ENCODE data around the gene FAM135A.
"Not testable (repeated sequence)": the region's sequence is repeated elsewhere in the genome, so short reads cannot be mapped to it uniquely, and the experiment has no call there.

The FAM135A gene

DNA sequence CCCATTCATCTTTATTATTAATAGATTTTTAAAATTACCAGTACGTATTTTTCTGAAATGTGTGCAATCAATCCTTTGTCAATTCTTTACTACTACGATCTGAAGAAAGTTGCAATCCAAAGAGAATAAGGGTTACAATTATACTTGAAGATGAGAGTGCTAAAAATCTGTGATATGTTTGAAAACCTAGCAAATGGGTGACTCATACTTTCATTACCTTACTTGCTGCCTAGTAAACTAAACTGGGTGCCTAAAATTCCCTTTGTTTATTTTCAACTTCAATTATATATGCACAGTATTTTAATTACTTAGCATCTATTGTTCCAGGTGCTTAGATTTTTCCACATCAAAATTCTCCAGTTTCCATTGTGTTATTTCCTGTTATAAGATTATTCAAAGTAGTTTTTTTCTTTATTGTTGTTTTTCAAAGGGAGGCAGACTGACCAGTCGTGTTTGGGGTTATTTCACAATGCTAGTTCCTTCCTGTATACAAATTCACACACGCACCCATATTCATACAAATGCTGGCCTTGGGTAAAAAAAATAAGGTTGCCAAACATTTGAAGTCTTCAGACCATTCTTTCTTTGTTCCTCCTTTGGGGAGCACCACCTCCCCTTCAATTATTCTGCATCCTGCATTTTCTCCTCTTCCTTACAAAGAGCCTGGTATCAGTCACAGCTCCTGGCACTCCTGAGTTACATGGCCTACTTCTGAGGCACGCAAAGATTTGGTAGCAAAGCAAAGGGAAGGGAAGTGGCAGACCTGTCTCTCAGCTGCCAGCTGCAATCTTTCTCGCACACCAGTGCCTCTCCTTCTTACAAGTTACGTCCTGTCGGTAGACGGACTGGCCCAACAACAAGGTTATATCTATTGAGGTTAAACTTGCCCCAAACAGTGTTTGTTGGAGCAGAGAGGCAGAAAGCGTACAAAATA lies 16.2 kb upstream of the FAM135A start:
- no peak for DNase-seq

DNA sequence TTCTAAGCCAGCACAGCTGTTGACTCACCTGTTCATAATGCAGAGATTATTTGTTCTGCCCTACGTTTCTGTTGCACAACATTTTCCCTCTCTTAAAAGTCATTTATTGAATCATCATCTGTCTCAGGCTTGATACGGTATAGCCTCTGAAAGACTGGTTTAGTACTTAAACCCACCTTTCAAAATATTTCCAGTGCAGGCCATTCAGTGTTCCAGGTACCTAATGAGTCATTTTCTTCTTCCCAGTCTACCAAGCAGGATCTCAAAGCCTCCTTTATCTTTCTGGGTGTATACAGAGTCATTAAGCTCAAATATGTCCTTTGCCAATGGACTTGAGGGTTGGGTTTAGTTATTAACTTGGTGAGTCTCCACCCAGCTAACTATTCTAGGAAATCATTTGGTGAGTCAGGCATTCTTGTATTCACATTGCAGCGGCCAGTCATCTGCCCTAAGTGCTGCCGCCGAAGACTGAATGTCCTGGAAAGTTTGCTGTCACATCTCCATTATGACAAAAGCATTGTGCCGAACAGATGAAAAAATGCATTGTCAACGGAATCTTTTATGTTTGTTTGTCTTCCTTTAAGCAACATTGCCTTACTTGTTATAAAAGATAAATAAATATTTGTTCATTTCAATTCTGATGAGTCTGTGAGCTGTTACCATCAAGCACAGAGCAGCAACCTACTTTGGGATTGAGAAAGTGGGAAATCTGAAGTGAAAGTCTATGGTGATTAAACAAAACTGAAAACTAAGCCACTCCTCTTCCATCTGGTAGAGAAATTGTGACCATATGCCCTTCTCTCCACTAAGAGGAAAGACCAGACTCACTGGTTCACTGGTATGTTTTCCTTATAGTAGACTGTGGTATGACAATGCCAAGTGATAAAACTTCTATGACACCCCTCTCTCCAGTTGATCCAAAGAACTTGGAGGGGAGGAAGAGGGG lies 14.3 kb upstream of the FAM135A start:
- DNase-seq, result no peak

DNA sequence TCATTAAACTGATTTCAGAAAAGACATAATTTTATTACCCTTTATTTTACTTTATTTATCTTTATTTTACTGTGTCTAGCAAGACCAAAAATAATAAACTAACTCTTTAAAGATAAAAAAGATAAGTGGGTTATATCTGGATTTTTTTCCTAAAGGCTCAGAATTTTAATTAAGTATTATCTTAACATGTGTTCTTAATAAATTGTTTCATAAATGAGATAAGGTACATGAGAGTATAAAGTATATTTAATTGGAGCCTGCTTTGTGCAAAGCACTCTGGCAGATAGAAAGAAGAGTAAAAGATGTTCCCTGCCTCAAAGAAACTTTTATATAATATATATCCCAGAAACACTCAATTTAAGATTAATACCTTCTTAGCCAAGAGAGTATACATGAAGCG lies 8.7 kb upstream of the FAM135A start:
- DNase-seq, result no peak

DNA sequence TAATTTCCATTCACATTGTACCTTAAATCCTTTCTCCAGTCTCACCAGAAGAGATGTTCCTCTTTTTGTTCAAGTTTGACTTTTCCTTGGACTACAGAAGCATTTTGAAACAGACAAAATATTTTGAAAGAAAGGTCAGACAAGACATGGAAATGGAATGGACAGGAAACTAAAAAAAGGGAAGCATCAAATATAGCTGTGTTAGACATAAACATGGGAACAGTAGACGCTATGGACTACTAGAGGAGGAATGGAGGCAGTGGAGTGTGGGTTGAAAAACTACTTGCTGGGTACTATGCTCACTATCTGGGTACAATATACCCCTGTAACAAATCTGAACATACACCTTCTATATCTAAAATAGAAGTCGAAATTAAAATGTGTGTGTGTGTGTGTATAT lies 4.1 kb upstream of the FAM135A start:
- no peak for DNase-seq

DNA sequence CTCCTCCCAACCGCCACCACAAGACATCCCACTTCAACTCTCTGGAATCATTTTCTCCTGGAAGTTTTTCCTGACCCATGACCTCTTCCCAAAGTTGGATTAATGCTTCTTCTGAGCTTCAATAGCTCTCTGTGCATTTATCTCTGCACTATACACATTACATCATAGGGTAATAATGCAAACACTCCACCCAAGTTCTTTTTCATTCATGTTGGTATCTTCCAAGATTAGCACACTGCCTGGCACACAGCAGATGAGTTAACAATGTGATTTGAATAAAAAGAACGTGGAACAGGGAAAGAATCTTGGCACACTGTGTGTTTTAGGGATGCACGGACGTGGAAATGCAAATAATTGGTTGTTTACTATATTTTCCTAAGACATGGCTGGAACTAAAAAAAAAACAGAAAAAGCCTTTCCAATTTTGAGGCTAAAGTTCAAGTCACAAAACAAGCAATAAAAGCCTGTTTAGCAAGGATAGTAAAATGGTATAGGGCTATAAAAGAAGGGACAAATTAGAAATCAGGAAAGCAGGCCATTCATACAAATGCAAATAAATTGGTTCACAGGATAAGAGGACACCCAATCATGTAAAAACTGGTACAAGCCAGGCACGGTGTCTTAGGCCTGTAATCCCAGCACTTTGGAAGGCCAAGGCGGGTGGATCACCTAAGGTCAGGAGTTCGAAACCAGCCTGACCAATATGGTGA lies 1.6 kb upstream of the FAM135A start:
- no peak for DNase-seq

DNA sequence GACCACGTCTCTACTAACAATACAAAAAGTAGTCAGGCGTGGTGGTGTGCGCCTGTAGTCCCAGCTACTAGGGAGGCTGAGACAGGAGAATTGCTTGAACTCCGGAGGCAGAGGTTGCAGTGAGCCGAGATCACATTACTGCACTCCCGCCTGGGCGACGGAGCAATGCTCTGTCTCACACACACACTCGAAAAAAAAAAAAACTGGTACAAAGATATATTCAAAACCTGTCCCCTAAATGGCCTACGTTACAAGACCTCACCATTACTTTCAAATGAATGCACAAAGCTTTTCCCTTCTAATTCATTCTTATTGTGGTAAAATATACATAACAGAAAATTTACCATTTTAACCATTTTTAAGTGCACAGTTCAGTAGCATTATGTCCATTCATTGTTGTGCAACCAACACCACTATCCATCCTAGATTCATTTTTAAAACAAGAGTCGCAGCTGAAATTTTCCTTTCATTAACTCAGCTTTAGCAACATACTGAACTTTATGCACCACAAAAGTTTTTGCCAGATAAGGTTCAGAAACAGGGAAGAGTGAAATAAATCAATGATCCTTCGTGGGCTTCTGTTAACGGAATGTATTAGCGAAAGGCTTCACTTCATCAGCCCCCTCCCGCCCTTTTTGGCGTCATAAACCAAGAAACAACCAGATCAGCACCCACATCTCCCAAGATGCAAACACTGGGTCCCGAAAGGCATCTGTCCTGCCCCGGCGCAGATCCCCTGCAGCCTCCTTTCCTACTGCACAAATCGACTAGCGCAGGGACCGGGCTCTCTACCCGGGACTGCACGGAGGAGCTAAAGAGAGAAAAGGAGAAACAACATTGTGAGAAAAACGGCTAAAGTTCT lies 825 bp upstream of the FAM135A start:
- no peak for DNase-seq

DNA sequence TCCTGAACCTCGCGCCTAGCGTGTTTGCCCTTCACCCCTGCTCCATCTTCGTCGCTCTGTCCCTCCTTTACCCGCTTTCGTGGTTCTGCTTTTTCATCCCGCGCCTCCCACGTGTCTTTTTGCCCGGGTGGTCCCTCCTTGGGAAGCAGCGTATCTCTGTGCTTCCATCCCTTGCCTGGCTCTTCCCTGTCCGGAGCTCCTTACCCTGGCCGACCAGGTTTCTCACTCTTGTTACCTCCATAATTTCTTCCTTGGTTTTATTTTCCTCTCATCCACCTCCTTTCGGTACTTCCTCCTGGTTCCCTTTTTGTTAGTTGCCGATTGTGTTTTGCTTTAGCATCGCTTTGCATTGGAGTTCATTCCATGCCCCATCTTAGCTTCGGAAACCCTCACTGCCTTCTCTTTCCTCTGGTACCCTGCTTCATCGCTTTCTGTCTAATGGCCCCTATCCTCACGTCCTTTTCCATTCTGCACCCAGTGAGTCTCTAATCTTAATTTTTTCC lies 735 bp downstream of the FAM135A start:
- DNase-seq, result no peak

DNA sequence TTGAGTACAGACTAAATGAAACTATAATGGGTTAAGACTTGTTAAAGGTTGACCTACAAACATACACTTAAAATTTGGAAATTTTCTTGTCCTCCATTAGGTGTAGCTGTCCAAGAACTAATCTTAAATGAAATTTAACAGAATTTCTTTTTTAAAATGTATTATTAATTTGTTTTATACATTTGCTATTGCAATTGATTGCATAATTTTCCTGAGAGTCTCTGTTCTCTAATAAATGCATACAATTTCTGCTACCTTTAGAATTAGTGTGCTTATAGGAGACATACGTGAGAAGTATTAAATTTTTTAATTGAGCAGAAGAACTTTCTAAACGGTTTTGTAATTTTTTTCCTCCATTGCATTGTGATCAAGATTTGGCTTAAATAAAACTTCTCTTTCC lies 1.5 kb downstream of the FAM135A start:
- DNase-seq, result no peak

DNA sequence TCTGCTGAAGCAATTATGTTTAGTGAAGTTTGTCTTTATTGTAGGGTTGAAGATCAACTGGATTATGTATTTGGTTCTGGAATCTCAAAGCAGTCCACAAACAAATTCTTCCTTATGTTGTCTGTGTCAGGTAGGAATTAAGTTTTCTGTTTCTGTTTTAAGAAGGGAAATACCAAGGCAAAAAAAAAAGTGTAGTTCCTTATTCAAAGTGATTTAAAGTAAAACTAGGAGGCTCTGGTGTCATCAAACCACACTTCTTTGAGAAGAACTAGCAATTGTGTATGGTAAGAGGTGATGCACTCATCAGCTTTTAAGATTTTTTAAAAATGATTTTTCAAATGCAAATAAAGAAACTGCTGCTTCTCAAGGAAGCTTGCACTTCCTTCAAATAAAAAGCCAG lies 1.9 kb downstream of the FAM135A start:
- no peak for DNase-seq

DNA sequence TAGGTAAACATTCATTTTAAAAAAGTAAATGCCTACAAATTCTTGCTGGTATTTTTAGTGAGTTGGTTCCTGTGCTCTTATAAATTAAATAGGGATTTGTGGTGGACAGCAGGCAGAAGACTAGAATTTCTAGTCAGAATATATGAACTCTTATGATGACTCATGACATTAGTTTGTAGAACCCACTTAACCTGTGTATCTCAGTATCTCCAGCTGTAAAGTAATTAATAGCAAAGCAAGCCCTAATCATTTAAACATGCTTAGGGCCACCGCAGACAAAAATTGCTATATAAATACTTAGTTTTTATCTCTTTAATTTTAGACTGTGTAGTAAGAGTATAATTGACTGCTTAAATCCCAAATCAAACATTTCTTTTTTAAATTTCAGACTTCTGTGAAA lies 2.4 kb downstream of the FAM135A start:
- no peak for DNase-seq

DNA sequence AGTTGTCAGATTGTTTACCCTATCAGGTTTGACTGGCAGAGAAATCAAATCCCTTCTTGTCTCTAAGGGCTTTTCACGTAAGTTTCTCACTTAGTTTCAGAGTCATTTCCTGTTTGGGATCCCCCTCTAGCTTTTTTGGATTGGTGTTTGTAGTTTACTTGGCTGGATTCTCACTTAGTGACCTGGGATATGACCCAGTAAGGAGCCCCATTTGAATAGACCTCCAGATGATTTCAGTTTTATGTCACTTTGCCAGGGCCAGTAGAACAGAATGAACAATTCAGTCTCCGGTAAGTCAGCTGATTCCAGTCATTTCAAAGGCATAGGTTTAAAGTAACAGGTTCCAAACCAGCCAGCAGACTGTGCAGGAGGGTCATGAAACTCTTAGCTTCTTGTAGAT lies 8.2 kb downstream of the FAM135A start:
- no peak for DNase-seq

DNA sequence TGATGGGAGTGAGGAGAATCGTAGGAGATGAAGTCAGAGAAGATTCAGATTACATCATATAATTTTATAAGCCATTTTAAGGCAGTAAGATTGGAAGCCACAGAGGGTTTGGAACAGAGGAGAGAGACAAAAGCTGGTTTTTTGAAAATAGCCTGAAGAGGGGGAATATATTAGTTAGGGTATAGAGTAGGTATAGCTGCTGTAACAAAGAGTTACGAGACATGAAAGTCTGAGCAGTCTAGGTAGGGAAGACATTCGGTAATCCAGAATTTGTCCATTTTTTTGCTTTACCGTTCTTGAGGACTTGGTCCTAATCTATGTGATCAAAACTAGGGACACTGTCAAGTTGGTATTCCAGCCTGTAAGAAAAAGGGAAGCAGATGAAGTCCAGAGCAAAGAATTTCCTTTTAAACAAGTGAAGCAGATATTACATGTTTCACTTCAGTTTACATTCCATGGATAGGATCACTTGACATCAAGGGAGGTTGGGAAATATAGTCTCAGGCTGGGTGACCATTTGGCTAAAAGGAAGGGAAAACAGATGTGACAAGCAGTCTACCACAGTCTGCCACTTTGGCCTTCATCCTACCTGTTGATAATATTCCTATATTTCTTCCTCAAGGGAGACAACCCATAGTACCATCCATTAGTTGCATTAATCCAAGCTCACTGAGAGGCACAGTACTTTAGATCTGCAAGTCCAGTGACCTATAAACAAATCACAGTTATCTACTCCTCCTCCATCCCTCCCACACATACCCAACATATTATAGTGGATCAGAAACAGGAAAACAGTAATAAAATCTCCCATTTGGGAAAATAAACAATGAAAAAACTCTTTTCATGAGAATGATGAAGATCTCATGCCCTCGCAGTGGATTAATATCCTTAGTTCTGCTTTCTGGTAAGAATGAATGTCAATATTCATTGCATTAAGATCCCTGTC lies 10.2 kb downstream of the FAM135A start:
- no peak for DNase-seq

DNA sequence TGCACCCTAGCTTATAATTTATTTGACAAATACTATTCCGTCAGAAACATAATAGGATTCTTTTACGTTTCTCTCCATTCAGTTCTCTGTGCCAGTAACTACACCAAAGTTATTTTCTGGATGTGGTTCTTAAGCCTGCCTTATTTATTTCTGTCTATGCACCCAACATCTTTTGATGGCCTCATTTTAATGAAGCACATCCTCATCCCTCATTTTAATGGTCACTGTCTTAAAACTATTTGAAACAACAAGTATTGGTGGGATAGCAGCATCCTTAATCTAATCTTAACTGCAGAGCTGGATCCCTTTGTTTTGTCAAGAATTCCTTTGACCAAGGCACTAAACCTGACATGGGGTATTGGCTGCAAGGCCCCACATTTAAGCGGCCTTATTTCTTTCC lies 11.0 kb downstream of the FAM135A start:
- DNase-seq, result no peak

DNA sequence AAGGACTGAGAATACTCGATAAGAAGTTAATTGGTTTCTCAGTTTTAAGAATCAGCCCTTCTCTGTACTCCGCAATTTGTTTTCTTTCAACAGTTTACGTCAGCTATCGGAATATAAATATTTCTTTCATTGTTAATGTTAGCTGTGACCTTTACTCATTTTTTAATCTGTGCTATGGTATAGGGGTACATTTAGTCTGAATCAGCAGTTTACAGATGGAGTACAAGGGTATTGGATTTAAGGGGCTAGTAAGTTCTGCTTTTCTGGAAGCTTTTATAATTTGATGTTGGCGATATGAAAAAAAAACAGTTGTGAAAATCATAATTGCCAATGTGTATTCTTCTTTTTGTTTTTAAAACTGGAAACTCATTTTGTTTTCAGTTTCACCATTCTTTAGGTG lies 23.0 kb downstream of the FAM135A start:
- no peak for DNase-seq

DNA sequence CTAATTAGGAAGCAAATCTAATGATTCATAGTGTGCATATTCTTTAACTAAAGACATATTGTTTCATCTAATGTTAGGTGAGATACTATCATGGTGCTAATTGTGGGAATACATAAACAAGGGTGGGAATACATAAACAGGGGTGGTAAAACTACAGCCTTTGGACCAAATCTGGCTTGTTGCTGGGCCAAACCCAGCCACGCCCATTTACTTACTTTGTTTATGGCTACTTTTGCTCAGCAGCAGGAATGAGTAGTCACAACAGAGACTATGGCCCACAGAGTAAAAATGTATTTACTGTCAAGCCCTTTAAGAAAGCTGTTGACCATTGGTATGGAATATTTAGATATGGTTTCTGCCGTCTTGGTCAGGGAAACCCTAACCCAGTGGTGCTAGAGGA lies 31.7 kb downstream of the FAM135A start:
- no peak for DNase-seq

DNA sequence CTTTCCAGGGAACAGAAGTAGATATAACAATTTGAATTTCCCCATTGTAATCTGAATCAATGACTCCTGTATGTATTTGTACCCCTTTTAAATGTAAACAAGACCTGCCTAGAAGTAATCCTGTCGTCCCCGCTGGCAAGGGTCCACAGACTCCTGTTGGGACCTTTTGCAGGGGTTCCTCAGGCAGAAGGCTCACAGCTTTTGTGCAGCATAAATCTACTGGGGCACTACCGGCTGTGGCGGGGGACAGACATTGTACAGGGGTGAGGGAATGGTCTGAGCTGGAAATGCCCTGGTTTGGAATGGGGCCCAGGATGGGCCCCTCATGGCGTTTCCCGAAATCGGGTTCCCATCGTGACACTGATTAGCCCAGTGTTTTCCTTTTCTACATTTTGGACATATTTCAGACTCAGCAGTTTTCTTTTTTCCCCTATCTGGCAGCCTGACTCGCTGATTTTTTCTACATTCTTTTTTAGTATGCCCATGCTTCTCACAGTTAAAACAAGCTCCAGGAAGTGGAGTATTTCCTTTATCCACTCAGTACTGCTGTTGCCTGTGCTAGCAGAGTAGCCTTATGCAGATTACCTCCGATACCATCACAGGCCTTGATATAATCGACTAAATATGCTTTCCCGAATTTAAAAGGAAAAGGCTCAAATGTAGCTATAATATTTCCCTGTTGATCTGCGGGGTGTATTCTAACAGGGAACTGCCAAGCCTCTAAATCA lies 34.2 kb downstream of the FAM135A start:
- peak; percentile 7 for DNase-seq

DNA sequence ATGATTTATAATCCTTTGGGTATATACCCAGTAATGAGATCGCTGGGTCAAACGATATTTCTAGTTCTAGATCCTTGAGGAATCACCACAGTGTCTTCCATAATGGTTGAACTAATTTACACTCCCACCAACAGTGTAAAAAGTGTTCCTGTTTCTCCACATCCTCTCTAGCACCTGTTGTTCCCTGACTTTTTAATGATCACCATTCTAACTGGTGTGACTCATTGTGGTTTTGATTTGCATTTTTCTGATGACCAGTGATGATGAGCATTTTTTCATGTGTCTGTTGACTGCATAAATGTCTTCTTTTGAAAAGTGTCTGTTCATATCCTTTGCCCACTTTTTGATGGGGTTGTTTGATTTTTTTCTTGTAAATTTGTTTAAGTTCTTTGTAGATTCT lies 40.6 kb downstream of the FAM135A start:
- DNase-seq, result not testable (repeated sequence)

DNA sequence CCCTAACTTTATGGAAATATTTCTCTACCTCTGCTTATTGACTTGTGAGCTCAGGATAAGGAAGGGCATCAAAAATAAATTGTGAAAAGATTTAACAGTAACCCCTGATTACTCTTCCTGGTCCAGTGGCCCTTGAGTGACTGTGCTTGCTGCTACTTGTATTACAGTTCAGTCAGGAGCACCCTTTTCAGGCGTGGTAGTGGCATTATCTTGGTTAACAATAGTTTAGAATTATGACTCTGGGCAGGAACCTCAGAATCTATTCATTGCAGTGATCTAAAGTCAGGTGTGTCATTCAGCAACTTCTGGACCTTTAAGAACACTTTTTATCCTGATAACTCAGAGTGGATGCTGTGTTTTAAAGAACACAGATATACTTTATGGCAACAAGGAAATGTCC lies 43.4 kb downstream of the FAM135A start:
- DNase-seq, result no peak

DNA sequence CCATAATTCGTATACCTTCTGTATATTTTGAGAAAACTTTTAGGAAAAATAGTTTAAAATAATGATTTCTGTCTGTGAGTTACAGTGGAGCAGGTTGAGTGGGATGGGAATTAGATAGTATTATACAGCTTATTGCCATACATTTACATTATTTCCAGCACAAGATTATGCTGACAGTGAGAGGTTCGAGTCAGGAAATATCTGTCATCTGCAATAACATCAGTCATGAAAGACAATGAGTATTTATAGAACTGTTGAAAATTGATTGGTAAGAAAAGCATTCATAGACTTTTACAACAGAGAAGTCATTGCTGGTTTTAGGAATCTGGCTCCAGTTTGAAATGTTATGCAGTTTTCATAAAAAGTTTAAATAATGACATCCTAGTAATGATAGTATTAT lies 45.9 kb downstream of the FAM135A start:
- DNase-seq, result no peak

DNA sequence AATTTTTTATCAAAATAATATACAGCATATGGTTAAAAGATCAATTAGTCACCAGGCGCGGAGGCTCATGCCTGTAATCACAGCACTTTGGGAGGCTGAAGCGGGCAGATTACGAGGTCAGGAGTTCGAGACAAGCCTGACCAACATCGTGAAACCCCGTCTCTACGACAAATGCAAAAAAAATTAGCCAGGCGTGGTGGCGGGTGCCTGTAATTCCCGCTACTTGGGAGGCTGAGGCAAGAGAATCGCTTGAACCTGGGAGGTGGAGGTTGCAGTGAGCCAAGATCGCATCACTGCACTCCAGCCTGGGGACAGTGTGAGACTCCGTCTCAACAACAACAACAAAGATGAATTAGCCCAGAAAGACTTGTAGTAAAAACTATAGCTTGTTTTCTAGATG lies 46.4 kb downstream of the FAM135A start:
- DNase-seq, result not testable (repeated sequence)
